Large intestine (tissue), 3 donors: ENCODE data around the gene TRAF3. TPM values are rescaled to one million over a fixed set of nuclear protein-coding genes. Genes with fewer than 3 reads are reported as not detected.
"Not testable (repeated sequence)": the region's sequence is repeated elsewhere in the genome, so short reads cannot be mapped to it uniquely, and the experiment has no call there.

ENCODE experiments used
- DNase-seq, 2 donors: peaks; one replicate each; pipeline versions ENCODE4 v3.0.0 to v3.0.0-alpha.2; 2013
- H3K27ac ChIP-seq: one replicate; pipeline ENCODE4 v1.5.1; 2013; ENCODE audit warnings: low read length
- H3K27me3 ChIP-seq: 2 replicates; pipeline ENCODE4 v1.6.1; 2013; ENCODE audit warnings: low read length; ENCODE audit not compliant: control insufficient read depth, insufficient read depth
- H3K36me3 ChIP-seq: 2 replicates; pipeline ENCODE4 v1.6.1; 2013; ENCODE audit warnings: low read length; ENCODE audit not compliant: control insufficient read depth, insufficient read depth
- H3K4me1 ChIP-seq: one replicate; pipeline ENCODE4 v1.6.1; 2013; ENCODE audit warnings: low read length; ENCODE audit not compliant: control insufficient read depth, insufficient read depth
- H3K4me3 ChIP-seq: one replicate; pipeline ENCODE4 v1.5.1; 2013; ENCODE audit warnings: low read length
- H3K9me3 ChIP-seq: one replicate; pipeline ENCODE4 v1.6.1; 2013; ENCODE audit warnings: mild to moderate bottlenecking, low read depth, low read length, moderate library complexity; ENCODE audit not compliant: control insufficient read depth
- WGBS: methylation state at CpG from one replicate; pipeline ENCODE4 v1.1.5; 2013; ENCODE audit warnings: low lambda C conversion rate; ENCODE audit not compliant: insufficient coverage; 5-methylcytosine and 5-hydroxymethylcytosine counted together
- polyA plus RNA-seq: library from polyadenylated mRNA; unstranded; fragments of 120-200 nt; gene quantifications from one replicate; pipeline ENCODE4 v1.2.1, GENCODE V29; 2013

TRAF3 gene
- polyA plus RNA-seq, 1 donor = 16.3 TPM

- H3K4me1 ChIP-seq = peaks cover 9% of the 10 kb centered on the region
- peak in 1 of 2 donors; percentile 47 for DNase-seq
- H3K27me3 ChIP-seq = no peaks in the 10 kb centered on the region
- no peak overlapping the region for H3K27ac ChIP-seq
- peaks cover 29% of the 10 kb centered on the region for H3K36me3 ChIP-seq
- peaks cover 3% of the 10 kb centered on the region for H3K9me3 ChIP-seq
- H3K4me3 ChIP-seq = no peak overlapping the region
- 83% methylated on average over 3 of the region's 15 CpGs for WGBS
Observed at GRCh38 chr14:102867826-102868580, 90.8 kb downstream of the TRAF3 start.

- H3K4me1 ChIP-seq = peaks cover 20% of the 10 kb centered on the region
- no peak overlapping the region for H3K4me3 ChIP-seq
- H3K27me3 ChIP-seq = no peaks in the 10 kb centered on the region
- no peak for DNase-seq
- H3K36me3 ChIP-seq = peaks cover 25% of the 10 kb centered on the region
- whole genome bisulfite sequencing = 100% methylated on average over 1 of the region's 8 CpGs
- H3K9me3 ChIP-seq = peaks cover 3% of the 10 kb centered on the region
- no peak overlapping the region for H3K27ac ChIP-seq
Observed at GRCh38 chr14:102868956-102869547, 91.8 kb downstream of the TRAF3 start.

- peaks cover 25% of the 10 kb centered on the region for H3K36me3 ChIP-seq
- no CpG with 5 or more reads among the region's 21 CpGs for WGBS
- H3K27ac ChIP-seq = no peak overlapping the region
Observed at GRCh38 chr14:102870246-102870645, 93.0 kb downstream of the TRAF3 start.

DNA sequence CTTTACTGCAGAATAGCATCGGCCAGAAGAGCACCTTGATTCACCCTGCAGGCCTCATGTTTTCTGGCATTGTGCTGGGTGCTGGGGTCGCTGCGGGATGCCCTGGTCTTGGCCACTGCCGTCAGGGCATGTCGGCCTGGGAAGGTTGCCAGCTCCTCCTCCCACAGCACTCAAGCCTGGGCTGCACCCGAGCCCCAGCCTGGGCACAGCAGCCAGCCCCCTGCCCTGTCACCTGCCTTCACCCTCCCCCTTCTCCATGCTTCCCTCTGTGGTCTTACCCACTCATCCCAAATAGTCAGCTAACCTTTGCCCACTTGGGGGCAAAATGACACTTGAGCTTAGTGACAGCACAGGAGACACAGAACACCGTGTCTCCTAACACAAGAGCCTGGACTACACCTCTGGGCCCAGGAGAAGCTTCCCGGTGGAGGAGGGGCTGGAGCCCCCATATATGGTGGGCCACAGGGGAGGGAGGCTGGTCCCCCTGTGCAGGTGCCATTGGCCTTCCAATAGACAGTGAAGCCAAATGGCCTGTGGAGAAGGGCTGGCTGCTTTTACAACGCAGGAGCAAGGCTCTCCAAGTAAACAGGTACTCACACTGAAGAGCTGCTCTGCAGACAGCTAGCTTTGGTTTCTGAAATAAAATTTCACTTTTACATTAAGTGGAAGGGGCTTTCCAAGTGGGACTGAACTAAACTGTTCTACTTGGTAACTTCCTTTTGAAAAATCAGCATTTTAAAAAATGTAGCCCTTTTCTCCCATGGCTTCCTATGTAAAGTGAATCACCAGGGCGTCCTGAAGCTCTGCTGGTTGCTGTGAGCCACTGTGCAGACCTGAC is 94.0 kb downstream of the TRAF3 start:
- WGBS = no CpG with 5 or more reads among the region's 10 CpGs
- Histone ChIP-seq H3K27ac (no peak overlapping the region), H3K4me1 (peaks cover 23% of the 10 kb centered on the region), H3K36me3 (peaks cover 29% of the 10 kb centered on the region), H3K27me3 (no peaks in the 10 kb centered on the region), H3K4me3 (no peak overlapping the region), H3K9me3 (peaks cover 3% of the 10 kb centered on the region)
- no peak for DNase-seq

More at GRCh38 chr14:102870246-102870645, 93.0 kb downstream of the TRAF3 start:
- Histone ChIP-seq H3K4me1 (peaks cover 23% of the 10 kb centered on the region), H3K9me3 (peaks cover 3% of the 10 kb centered on the region), H3K4me3 (no peak overlapping the region), H3K27me3 (no peaks in the 10 kb centered on the region)
- DNase-seq = no peak

GRCh38 chr14:102872020-102872419 is 94.8 kb downstream of the TRAF3 start:
- no CpG with 5 or more reads among the region's 5 CpGs for WGBS
- DNase-seq = no peak
- peaks cover 23% of the 10 kb centered on the region for H3K4me1 ChIP-seq
- no peak overlapping the region for H3K4me3 ChIP-seq
- peaks cover 3% of the 10 kb centered on the region for H3K9me3 ChIP-seq
- no peaks in the 10 kb centered on the region for H3K27me3 ChIP-seq
- H3K36me3 ChIP-seq = peaks cover 37% of the 10 kb centered on the region
- no peak overlapping the region for H3K27ac ChIP-seq

DNA sequence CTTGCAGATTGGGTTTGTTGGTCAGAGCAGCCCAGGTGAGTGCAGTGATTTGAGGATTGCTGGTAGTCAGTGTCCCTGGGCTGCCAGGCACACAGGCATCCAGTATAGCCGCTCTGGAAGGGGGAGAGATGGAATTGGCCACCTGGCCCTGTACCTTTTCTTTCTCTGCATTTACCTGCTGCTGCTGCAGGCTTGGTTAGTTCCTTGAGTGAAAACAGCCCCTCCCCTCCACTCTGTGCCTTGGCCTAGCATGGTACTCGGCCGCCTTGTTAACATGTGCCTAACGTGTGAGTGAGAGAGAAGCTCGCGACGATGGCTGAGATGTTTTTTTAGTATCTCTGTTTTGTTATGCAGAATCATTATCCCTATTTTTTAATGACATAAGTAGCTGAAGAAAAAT is 95.9 kb downstream of the TRAF3 start:
- WGBS = no CpG with 5 or more reads among the region's 7 CpGs
- H3K9me3 ChIP-seq = peaks cover 3% of the 10 kb centered on the region
- H3K36me3 ChIP-seq = peaks cover 44% of the 10 kb centered on the region
- H3K27me3 ChIP-seq = no peaks in the 10 kb centered on the region
- no peak overlapping the region for H3K4me3 ChIP-seq
- H3K4me1 ChIP-seq = peaks cover 20% of the 10 kb centered on the region
- DNase-seq = peak; percentile 28 to 68
- peak overlapping the region; percentile 67 for H3K27ac ChIP-seq

DNA sequence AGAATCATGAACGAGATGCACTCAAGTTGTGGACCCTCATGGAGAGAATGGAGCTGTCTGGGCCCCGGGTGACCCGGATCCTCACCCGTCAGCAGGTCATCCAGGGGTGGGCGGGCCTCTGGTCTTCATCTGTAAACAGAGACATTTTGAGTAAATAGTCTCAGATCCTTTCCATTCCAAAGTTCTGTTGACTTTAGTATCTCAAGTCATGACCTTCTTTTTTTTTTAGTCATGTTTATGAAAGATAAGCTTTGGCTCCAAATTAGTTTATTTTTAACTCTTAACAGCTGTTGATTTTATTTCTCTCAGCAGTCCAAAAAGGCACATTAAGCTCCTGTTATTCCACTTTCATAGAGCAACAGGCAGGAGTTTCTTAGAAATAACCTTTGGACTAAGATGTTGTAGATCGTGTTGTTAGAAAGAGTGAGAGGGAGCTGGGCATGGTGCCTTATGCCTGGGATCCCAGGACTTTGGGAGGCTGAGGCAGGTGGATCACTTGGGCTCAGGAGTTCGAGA is 96.4 kb downstream of the TRAF3 start:
- H3K27me3 ChIP-seq = no peaks in the 10 kb centered on the region
- H3K4me1 ChIP-seq = peaks cover 21% of the 10 kb centered on the region
- no peak overlapping the region for H3K4me3 ChIP-seq
- WGBS = no CpG with 5 or more reads among the region's 7 CpGs
- H3K36me3 ChIP-seq = peaks cover 44% of the 10 kb centered on the region
- H3K27ac ChIP-seq = peak overlapping the region; percentile 67
- peak; percentile 48 to 80 for DNase-seq
- peaks cover 3% of the 10 kb centered on the region for H3K9me3 ChIP-seq

- no peak overlapping the region for H3K4me3 ChIP-seq
- no peaks in the 10 kb centered on the region for H3K27me3 ChIP-seq
- no peak overlapping the region for H3K27ac ChIP-seq
- peaks cover 32% of the 10 kb centered on the region for H3K4me1 ChIP-seq
- no peak for DNase-seq
- WGBS = 80% methylated on average over 1 of the region's 2 CpGs
- peaks cover 3% of the 10 kb centered on the region for H3K9me3 ChIP-seq
- H3K36me3 ChIP-seq = peaks cover 41% of the 10 kb centered on the region
Observed at GRCh38 chr14:102875652-102876051, 98.4 kb downstream of the TRAF3 start.

DNA sequence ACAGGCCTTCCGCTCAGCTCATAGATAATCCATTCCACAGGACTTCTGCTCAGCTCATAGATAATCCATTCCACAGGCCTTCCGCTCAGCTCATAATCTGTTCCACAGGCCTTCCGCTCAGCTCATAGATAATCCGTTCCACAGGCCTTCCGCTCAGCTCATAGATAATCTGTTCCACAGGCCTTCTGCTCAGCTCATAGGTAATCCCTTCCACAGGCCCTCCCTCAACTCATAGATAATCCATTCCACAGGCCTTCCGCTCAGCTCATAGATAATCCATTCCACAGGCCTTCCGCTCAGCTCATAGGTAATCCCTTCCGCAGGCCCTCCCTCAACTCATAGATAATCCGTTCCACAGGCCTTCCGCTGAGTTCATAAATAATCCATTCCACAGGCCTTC is 100.3 kb downstream of the TRAF3 start:
- WGBS = 100% methylated on average over 4 of the region's 10 CpGs
- not testable (repeated sequence) for H3K9me3 ChIP-seq, H3K27ac ChIP-seq, H3K27me3 ChIP-seq, H3K4me3 ChIP-seq, DNase-seq
- H3K36me3 ChIP-seq = peaks cover 23% of the 10 kb centered on the region
- peaks cover 27% of the 10 kb centered on the region for H3K4me1 ChIP-seq
